Measurements from ENCODE around the gene IRAK1.

DNA sequence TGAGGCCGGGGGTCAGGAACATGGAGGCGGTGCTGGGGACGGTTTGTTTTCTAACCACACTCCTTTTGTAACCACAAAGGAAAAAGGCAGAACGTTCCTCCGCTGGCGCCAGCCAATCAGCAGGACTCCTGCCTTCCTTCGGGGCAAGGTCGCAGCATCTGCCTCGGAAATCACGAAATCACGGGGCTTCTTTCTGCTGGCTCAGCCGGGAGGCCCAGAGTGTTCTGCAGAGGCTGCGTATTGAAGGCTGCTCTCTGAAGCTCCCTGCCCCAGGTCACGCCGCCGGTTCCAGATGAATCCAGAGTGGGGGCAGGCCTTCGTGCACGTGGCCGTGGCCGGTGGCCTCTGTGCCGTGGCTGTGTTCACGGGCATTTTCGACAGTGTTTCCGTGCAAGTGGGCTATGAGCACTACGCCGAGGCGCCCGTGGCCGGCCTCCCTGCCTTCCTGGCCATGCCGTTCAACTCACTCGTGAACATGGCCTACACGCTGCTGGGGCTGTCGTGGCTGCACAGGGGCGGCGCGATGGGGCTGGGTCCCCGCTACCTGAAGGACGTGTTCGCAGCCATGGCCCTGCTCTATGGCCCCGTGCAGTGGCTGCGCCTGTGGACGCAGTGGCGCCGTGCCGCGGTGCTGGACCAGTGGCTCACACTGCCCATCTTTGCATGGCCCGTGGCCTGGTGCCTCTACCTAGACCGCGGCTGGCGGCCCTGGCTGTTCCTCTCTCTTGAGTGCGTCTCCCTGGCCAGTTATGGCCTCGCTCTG, 37.8 kb downstream of the IRAK1 start:
- TF ChIP-seq POLR2A (IDR thresholded peaks at IDR 0.05; ENCODE audit: control extremely low read depth in 1 of 2, low read depth in 2 of 2, low read length in 2 of 2), result no peak
- TF ChIP-seq SP1 (IDR thresholded peaks at IDR 0.05; ENCODE audit: low read depth, low read length), result no peak
- no peak for TF ChIP-seq MAX (IDR thresholded peaks at IDR 0.05)
- TF ChIP-seq CEBPB (IDR thresholded peaks at IDR 0.05; ENCODE audit: low read depth, low read length), result no peak
- TF ChIP-seq, protein P1, sequence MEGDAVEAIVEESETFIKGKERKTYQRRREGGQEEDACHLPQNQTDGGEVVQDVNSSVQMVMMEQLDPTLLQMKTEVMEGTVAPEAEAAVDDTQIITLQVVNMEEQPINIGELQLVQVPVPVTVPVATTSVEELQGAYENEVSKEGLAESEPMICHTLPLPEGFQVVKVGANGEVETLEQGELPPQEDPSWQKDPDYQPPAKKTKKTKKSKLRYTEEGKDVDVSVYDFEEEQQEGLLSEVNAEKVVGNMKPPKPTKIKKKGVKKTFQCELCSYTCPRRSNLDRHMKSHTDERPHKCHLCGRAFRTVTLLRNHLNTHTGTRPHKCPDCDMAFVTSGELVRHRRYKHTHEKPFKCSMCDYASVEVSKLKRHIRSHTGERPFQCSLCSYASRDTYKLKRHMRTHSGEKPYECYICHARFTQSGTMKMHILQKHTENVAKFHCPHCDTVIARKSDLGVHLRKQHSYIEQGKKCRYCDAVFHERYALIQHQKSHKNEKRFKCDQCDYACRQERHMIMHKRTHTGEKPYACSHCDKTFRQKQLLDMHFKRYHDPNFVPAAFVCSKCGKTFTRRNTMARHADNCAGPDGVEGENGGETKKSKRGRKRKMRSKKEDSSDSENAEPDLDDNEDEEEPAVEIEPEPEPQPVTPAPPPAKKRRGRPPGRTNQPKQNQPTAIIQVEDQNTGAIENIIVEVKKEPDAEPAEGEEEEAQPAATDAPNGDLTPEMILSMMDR (IDR thresholded peaks at IDR 0.05; ENCODE audit: control extremely low read depth in 1 of 3, insufficient read depth in 1 of 3, low read depth in 1 of 3, low read length in 3 of 3), result no peak
- TF ChIP-seq POLR2AphosphoS5 (IDR thresholded peaks at IDR 0.05; ENCODE audit: low read depth, low read length), result no peak
